UCSD-AML1 (cell line): Measurements from ENCODE around the gene RIOX2.
"Not testable (repeated sequence)": the region's sequence is repeated elsewhere in the genome, so short reads cannot be mapped to it uniquely, and the experiment has no call there.

ENCODE experiments used
- DNase-seq: peaks from one replicate; lab custom pipeline; 2025; ENCODE audit not compliant: unreplicated experiment; lab: John Stamatoyannopoulos, UW

The RIOX2 gene

GRCh38 chr3:97916576-97916975 lies 55.7 kb downstream of the RIOX2 start:
- no peak for DNase-seq

DNA sequence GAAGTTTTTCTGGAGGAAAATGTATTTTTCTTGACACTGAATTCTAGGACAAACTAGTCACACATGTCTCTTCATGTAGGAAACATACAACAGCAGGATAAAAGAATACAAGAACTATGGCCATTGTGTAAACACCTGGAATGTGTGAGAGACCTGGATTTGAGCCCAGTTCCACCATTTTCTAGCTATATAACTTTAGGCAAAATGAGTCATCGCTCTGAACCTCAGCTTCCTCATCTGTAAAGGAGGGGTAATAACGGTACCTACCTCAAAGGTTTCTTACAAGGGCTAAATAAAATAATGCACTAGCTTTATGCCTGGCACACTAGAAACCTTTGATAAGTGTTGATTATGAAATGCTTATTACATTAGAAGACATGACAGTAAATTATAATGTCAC lies 57.8 kb downstream of the RIOX2 start:
- DNase-seq: no peak

DNA sequence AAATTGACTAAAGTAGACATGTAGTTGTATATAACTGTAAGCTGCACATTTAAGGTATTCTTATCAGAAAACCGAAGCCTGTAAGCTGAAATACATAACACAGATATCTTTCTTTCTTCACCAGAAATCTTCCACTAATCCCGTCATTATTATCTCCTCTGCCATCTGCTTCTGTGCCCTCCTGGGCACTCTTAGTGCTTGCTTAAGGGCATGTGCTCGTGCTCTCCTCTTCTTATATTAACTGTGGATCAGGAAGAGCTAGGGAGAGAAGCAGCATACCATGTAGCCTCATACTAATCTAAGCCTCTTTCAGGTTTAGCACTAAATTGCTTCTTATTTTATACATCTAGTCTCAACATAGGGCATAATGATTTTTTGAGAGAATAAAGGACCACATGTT lies 60.8 kb downstream of the RIOX2 start:
- no peak for DNase-seq

DNA sequence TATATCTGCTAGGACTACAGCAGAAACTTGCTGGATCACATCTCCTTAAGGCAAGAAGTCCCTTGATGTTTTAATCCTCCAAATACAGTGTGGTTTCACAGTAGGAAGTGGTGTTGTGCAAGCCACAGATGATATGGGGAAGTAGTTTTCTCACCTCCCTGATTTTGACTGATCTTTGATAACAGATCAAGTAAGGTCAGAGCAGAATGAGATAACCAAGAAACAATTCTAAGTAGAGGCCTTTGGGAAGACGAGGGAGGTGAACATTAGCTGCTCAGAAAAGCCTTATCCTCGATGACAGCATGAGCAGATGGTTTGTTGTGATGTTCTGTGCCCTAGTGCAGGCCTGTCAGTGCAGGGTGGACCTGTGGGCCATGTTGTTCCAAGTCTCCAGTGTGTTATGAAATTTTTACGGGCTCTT lies 61.3 kb downstream of the RIOX2 start:
- no peak for DNase-seq

DNA sequence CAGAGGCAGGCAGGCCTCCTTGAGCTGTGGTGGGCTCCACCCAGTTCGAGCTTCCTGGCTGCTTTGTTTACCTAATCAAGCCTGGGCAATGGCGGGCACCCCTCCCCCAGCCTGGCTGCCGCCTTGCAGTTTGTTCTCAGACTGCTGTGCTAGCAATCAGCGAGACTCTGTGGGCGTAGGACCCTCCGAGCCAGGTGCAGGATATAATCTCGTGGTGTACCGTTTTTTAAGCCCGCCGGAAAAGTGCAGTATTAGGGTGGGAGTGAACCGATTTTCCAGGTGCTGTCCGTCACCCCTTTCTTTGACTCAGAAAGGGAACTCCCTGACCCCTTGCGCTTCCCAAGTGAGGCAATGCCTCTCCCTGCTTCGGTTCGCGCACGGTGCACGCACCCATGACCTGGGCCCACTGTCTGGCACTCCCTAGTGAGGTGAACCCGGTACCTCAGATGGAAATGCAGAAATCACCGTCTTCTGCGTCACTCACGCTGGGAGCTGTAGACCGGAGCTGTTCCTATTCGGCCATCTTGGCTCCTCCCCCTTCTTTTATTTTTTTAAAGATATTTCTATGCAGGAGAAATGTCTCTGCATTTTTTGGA lies 61.9 kb downstream of the RIOX2 start:
- not testable (repeated sequence) for DNase-seq

DNA sequence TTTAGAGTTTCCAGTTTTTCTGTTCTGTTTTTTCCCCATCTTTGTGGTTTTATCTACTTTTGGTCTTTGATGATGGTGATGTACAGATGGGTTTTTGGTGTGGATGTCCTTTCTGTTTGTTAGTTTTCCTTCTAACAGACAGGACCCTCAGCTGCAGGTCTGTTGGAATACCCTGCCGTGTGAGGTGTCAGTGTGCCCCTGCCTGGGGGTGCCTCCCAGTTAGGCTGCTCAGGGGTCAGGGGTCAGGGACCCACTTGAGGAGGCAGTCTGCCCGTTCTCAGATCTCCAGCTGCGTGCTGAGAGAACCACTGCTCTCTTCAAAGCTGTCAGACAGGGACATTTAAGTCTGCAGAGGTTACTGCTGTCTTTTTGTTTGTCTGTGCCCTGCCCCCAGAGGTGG lies 62.4 kb downstream of the RIOX2 start:
- not testable (repeated sequence) for DNase-seq

- DNase-seq: no peak
Measured at GRCh38 chr3:97901313-97902248, 70.7 kb downstream of the RIOX2 start.

DNA sequence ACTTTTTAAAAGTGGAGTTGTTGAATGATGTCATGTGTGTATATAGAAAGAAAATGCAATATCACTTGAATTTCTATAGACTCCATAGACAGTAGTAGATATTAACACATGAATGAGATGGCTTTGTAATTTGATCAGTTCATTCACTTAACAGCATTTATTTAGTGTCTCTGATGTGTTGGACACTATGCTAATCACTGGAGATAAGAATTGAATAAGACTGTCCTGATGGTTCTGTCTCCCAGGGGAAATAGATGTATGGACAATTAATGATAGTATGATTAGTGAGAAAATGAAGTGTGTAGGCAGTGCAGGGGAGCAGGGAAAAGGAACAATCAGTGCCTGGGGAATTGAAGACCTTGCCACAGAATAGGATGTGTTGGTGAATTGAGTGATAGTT lies 72.9 kb downstream of the RIOX2 start:
- no peak for DNase-seq

DNA sequence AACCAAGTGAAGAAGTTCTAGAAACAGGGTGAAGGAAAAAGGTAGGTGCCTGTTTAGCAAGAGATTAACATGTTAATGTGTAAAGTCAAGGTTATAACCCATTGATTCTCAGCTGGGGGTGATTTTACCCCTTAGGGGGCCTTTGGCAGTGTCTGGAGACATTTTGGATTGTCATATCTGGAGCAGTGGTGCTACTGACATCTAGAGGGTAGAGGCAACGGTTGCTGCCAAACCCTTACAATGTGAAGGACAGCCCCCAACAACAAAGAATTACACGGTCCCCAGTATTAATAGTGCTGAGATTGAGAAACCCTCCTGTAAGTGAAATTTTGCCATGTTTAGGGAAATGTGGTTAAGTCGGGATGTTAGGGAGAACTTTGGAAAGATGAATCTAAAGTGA lies 75.7 kb downstream of the RIOX2 start:
- no peak for DNase-seq

DNA sequence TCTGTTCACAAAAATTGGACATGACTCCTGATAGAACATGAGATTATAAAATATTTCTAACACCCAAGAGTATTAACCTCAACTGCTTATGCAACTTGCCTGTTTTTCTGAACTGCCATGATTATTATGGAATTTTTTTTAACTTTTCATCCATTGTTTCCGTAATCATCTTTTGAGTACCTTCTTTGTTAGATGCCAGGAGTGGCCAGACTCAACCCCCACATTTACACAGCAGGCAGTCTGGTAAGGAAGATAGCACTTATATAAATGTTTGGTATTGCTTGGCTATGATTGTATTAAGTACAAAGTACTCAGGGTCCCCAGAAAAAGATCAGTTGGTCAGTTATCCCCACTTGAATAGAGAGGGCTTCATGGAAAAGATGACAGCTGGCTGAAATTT lies 76.1 kb downstream of the RIOX2 start:
- no peak for DNase-seq

GRCh38 chr3:97895216-97895615 lies 77.0 kb downstream of the RIOX2 start:
- DNase-seq: no peak

- DNase-seq: no peak
Measured at GRCh38 chr3:97892852-97893251, 79.4 kb downstream of the RIOX2 start.
